GM21529 (cell line): Measurements from ENCODE around the gene TMEM174.

Source experiments
- ATAC-seq: cut with Tn5 transposase; IDR thresholded peaks from one replicate; pipeline ENCODE4 v1.9.1; 2021; ENCODE audit not compliant: unreplicated experiment

Gene TMEM174

DNA sequence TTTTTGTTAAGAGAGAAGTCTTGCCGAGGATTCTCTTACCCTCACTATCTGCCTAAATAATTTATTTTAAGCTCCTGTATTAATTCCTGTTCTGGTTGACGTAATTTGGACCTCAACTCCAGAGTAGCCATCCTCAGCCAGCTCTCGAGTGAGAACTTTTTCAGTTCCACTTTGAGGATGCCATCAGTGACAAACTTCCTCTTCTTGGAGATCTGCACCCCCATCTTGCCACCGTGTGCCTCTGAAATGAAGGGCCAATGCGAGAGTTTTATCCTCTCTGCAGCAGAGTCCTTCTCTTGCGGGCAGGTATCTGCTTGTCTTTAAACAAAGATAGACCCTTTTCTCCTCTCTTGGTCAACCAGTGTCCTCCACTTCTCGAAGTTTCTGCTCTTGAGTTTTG lies 19.5 kb upstream of the TMEM174 start:
- ATAC-seq: no peak

DNA sequence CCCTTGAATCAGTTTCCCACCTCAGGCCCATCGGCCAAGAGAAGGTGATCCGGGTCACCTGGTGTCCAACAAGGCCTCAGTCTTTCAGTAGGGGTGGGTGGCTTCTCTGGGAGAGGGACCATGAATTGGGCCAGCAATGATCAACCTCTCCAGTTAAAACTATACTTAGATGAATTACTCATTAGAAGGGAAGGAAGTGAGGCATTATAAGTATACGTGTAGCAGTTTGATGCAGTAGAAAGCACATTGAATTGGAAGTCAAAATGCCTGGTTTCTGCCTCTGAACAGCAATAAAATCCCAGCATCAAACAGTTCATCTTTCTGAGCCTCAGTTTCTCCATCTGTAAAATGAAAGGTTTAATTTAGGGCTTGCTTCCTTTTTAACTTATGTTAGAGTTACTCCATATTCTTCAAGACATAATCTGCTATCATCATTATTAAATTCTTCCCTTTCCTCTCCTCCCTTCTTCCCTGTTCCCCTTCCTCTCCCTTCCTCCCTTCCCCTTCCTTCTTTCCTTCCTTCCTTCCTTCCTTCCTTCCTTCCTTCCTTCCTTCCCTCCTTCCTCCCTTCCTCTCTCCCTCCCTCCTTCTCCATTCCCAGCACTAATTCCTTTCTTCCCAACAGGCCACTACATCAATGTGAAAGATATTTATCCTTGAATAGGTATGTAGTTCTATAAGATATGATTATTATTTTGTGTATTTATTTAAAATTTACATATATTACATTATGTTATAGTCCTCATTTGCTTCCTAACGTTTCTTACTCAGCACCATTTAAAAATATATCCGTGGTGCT lies 18.6 kb upstream of the TMEM174 start:
- no peak for ATAC-seq

- no peak for ATAC-seq
Measured at GRCh38 chr5:73155271-73156222, 17.4 kb upstream of the TMEM174 start.

DNA sequence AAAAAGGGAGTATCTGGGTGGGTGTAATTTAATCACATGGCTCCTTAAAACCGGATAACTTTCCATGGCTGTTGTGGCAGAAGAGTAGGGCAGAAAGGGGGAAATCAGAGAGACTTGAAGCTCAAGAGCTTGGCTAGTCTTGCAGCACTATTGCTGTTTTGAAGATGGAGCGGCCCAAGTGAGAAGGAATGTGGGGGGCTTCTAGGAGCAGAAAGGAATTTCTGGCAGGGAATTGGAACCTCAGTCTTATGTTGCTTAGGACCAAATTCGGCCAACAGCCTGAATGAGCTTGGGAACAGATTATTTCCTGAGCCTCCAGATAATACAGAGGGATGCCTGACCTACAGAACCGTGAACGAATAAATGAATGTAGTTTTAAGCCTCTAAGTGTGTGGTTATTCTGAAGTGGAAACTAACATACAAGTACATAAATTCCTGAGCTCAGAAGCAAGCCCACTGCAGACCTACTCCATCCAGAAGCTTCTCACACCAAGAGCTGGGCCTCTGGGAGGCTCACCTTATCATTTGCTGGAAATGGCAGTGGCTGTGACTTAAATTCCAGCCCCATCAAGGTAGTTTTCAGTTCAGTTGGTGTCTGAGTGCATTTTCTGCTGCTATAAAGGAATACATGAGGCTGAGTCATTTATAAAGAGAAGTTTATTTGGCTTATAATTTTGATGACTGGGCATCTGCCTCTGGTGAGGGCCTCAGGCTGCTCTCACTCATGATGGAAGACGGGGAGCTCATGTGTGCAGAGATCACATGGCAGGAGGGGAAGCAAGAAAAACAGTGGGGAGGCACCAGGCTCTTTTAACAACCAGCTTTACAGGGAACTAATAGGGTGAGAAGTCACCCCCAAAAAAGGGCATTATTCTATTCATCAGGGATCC lies 15.3 kb upstream of the TMEM174 start:
- ATAC-seq: no peak

- ATAC-seq: no peak
Measured at GRCh38 chr5:73158313-73158712, 14.7 kb upstream of the TMEM174 start.

GRCh38 chr5:73160239-73160671 lies 12.7 kb upstream of the TMEM174 start:
- ATAC-seq: peak; percentile 61

- ATAC-seq: no peak
Measured at GRCh38 chr5:73170522-73170921, 2.5 kb upstream of the TMEM174 start.

DNA sequence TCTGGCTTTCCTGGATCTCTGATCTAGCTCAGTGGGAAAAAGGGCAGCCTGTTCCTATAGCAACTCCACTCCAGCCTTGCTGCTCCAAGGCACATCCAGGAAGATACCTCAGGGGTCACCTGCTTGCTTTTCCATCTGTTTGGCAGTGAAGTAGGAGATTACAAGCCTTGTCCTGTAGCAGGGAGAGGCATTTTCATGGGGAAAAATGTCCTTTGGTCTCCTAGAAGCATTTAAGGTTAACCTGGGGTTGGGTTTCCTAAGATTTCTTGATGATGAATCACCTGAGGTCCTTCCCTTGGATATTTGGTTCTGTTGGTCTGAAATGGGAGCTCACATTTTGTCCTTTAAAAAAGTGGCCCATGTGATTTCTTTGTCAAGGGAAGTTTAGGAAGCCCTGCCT lies 1.5 kb upstream of the TMEM174 start:
- no peak for ATAC-seq

DNA sequence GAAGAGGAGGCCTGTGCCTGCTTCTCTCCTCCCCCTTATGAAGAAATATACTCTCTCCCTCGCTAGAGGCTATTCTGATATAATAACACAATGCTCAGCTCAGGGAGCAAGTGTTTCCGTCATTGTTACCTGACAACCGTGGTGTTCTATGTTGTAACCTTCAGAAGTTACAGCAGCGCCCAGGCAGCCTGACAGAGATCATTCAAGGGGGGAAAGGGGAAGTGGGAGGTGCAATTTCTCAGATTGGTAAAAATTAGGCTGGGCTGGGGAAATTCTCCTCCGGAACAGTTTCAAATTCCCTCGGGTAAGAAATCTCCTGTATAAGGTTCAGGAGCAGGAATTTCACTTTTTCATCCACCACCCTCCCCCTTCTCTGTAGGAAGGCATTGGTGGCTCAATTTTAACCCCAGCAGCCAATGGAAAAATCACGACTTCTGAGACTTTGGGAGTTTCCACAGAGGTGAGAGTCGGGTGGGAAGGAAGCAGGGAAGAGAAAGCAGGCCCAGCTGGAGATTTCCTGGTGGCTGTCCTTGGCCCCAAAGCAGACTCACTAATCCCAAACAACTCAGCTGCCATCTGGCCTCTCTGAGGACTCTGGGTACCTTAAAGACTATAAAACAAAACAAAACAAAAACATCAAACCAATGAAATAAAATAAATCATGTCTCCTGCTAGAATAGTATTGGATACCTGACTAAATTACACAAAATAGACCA lies 1.3 kb downstream of the TMEM174 start:
- no peak for ATAC-seq

DNA sequence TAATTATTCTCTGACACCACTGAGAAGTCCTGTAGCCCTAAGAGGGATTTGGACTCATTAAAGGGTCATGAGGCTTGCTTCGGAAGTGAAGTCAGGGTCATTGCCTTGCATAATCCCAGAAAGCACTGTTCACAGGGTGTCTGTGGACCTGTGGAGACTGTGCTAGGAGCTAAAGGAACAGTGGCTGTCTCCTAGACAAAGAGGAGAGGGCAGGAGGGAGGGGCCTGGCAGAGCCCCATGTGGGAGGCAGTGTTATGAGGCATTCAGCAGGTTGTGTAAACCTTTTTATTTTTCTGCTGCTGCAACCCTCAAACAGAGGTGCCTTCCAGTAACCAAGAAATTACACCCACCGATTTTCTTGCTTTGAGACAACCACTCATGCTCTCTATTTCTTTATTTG lies 3.3 kb downstream of the TMEM174 start:
- no peak for ATAC-seq

GRCh38 chr5:73178265-73178664 lies 5.3 kb downstream of the TMEM174 start:
- no peak for ATAC-seq

GRCh38 chr5:73179730-73180129 lies 6.7 kb downstream of the TMEM174 start:
- no peak for ATAC-seq

GRCh38 chr5:73180566-73180965 lies 7.6 kb downstream of the TMEM174 start:
- no peak for ATAC-seq

GRCh38 chr5:73182307-73182706 lies 9.3 kb downstream of the TMEM174 start:
- no peak for ATAC-seq

- ATAC-seq: no peak
Measured at GRCh38 chr5:73183000-73183399, 10.0 kb downstream of the TMEM174 start.

DNA sequence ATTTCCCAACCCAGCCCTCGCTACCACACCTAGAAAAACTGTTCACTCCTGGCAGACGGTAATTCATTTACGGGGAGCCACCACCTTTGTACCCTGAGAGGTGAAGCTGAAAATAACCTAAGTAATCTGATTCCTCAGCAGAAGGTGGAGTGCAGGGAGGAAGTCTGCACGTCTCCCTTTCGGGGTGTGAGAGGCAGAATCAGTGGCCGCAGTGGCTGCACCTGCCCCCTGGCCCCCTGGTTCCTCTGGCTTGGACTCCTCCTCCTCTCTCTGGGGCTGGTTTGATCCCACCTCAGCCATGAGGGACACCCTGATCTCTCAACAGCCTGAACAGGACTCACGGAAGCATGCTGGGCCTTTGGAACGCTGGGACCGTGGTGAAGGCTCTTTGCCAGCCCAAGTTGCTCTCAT lies 10.5 kb downstream of the TMEM174 start:
- no peak for ATAC-seq

DNA sequence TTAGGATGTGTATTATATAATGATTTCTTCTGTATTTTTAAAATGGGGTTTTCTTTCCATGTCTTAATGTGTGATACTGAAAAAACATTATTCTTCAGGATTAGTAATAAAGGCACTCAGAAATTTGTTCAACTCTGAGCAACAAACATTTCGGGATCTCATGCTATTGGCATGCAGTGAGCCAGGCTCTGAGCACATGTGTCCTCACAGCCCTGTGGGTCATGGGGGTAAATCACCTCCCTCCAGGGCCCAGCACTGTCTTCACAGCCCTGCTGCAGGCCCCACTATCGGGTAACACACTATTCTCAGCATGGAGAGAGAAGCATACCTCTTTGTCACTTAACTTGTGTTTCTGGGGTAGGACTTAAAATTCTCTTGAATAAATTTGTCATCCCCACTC lies 14.0 kb downstream of the TMEM174 start:
- no peak for ATAC-seq

- no peak for ATAC-seq
Measured at GRCh38 chr5:73188764-73189531, 16.0 kb downstream of the TMEM174 start.

- no peak for ATAC-seq
Measured at GRCh38 chr5:73189871-73190376, 16.9 kb downstream of the TMEM174 start.
